HG02870 (cell line): Measurements from ENCODE around the gene C2orf92.
"Not testable (repeated sequence)": the region's sequence is repeated elsewhere in the genome, so short reads cannot be mapped to it uniquely, and the experiment has no call there.

Experiments used
- ATAC-seq: cut with Tn5 transposase; IDR thresholded peaks from one replicate; pipeline ENCODE4 v1.9.1; 2021; ENCODE audit warnings: mild to moderate bottlenecking, moderate library complexity; ENCODE audit not compliant: unreplicated experiment

Gene C2orf92

DNA sequence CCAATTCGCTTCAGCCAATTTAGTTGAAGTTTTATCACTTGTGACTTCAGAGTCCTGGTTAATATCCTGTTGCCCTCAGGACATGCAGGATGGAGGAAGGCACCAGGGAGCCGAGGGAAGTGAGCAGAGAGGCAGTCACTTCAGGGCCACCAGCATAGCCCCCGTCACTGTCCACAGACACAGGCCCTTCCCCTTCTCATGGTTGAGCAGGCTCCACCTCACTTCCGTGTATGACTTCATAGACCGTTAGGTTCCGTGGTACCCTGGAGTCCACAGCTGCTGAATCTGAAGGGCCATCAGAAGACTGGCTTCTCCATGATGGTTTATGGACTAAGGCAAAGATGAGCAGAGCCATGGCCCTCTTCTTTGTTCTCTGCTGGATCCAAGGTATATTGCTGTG lies at the start of gene C2orf92:
C2orf92 (plus strand) TSS at position 266 of the 400 bp plus-strand sequence; CDS start at position 342, 76 bp downstream.
- ATAC-seq, result no peak

GRCh38 chr2:97620492-97620891 lies 49.0 kb upstream of the C2orf92 start:
- not testable (repeated sequence) for ATAC-seq

DNA sequence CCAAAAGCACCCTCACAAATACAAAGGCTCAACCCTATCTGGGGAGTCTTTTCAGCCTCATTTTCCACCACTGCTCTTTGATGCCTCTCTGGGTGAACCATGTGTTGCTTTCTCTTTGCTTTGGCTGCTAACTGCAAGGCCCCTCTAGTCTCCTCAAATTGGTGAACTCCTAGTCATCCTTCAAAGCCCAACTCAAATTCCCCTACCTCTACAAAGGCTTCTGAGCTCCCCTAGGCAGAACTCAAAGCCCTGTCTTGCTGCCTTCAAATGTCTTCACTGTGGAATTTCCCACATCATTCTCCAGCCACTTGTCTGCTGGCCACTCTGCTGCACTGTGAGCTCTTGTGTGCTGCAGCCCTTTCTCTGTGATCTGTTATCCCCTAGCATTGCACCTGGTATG lies 46.5 kb upstream of the C2orf92 start:
- ATAC-seq, result not testable (repeated sequence)

GRCh38 chr2:97625354-97626048 lies 44.0 kb upstream of the C2orf92 start:
- ATAC-seq, result not testable (repeated sequence)

- not testable (repeated sequence) for ATAC-seq
Observed at GRCh38 chr2:97626049-97626430, 43.5 kb upstream of the C2orf92 start.

DNA sequence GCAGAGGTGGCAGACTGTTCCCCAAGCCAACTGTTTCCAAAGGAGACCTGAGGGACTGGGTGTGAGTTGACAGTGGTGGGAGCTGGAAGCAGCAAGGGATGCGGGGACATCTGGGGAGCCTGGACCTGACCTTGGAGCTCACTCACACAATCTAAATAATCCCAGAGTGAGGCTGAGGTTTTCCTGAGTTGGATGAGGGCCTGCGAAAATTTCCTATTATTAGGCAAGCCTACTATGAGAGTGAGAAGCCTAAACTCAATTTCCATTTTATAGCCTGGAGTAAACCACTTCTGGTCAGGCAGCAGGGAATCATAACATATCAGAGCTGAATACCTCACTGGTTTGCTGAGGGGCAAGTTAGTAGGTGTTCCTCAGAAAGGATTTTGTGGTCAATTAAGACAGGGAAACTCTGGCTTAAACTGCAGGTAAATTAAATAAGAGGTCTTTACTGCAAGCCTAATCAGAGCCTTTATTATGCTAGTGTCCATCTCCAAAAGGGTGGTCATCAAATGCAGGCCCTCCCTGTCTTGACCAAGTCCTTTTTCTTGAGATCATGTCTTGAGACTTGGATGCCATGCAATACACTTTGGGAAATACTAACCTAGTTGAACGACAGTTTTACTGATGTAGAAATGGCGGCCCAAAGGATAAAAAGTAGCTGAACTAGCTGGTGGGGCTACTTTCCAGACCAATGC lies 25.3 kb upstream of the C2orf92 start:
- no peak for ATAC-seq

DNA sequence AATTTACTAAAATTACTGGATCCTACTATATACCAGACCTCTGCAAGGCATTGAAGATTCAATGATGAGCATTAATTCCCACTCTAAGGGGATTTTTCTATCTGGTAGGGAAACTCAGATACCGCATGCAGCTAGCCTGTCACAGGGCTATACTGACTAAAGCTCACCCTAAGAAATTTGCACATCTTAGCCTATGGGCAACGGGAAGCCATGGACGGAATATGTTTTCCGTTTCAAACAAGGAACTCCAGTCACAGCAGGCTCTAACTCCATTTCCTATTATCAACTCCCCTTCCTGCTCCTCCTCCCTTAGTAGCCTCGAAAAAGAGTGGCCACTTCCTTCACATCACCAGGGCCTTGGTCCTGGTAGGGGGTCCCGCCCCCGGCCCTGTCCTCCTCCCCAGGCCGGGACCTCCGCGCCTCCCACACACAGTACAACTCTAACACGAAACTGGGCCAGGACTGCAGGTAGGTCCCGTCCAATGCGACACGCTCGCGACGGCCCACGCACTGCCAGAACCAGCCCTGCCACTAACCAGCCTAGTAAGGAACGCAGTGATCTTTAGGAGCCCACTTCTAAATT lies 24.3 kb upstream of the C2orf92 start:
- peak; percentile 29 for ATAC-seq

DNA sequence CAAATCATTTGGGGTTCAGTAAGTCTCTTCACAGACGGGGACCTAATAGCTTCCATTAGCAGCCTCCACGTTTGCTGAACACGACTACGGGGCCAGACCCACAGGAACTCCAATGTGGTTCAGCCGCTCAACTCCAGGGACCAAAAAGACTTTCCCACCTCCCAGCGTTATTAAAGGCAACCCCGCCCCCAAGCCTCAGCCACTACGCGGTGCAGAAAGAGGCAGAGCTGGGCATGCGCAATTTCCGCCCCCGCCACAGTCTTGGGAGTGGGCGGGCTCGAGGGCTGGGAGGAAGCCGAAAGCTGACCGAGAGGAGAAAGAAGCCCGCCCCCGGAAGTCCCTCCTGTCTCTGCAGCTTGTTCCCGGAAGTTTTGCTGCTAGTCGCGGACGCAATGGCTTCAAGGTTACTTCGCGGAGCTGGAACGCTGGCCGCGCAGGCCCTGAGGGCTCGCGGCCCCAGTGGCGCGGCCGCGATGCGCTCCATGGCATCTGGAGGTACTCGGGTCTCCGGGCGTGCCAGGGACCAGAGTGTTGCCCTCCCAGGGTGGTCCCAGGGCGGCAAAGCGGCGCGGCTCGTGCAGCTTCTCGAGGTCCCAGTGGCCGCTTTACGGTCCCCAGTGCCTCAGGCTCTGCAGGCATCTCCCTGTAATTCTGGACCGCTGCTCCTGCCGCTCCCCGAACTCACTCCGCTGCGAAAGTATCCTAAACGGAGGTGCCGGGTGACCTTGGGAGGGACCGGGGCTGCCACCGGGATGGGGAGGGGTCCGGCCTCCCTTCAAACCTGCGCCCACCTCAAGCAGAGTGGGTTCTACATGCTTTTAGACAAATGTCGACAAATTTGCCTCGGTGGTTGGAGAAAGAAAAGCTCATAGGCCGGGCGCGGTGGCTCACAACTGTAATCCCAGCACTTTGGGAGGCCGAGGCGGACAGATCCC lies 23.6 kb upstream of the C2orf92 start, which contains the start of gene COX5B:
COX5B (plus strand) TSS at position 368 of the 935 bp plus-strand sequence; CDS start at position 393, 25 bp downstream.
- peak; percentile 91 for ATAC-seq

- no peak for ATAC-seq
Observed at GRCh38 chr2:97646977-97647376, 22.5 kb upstream of the C2orf92 start.

DNA sequence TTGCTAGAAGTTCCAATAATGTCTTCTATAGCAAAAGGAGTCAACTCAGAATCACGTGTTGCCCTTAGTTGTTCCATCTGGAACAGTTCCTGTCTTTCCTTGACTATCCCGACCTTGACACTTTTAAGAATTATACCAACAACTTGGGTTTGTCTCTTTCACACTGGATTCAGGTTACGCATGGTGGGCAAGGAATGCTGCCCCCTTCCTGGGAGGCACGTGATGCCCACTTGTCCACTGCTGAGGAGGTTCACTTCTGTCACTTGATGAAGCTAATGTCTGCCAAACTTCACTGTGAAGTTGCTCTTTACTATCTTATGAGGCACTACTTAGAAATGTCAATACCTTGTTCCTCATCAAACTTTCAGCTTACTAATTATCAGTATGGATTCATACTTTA lies 18.4 kb upstream of the C2orf92 start:
- no peak for ATAC-seq

- ATAC-seq, result no peak
Observed at GRCh38 chr2:97653473-97653872, 16.0 kb upstream of the C2orf92 start.

GRCh38 chr2:97653874-97654273 lies 15.6 kb upstream of the C2orf92 start:
- no peak for ATAC-seq

- no peak for ATAC-seq
Observed at GRCh38 chr2:97654309-97654708, 15.2 kb upstream of the C2orf92 start.

DNA sequence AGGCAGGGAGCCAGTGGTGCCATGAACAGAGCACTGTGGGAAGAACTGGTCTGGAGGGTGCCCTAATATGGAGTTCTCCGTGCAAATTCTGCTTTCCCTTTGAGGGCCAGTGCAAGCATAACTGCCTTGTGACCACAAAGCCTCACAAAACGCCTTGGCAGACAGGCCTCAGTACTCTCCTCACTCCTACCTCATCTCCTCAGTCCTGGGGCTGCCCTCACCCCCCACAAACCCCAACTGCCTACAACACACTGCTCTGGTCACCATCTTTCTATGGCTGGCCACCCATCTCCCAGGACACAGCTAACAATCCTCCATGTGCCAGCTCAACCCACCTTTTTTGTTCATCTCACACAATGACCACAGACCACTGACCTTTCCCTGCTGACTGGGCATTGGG lies 14.7 kb upstream of the C2orf92 start:
- no peak for ATAC-seq

GRCh38 chr2:97656129-97656755 lies 13.3 kb upstream of the C2orf92 start:
- ATAC-seq, result no peak

GRCh38 chr2:97656905-97657587 lies 12.5 kb upstream of the C2orf92 start:
- ATAC-seq, result no peak

DNA sequence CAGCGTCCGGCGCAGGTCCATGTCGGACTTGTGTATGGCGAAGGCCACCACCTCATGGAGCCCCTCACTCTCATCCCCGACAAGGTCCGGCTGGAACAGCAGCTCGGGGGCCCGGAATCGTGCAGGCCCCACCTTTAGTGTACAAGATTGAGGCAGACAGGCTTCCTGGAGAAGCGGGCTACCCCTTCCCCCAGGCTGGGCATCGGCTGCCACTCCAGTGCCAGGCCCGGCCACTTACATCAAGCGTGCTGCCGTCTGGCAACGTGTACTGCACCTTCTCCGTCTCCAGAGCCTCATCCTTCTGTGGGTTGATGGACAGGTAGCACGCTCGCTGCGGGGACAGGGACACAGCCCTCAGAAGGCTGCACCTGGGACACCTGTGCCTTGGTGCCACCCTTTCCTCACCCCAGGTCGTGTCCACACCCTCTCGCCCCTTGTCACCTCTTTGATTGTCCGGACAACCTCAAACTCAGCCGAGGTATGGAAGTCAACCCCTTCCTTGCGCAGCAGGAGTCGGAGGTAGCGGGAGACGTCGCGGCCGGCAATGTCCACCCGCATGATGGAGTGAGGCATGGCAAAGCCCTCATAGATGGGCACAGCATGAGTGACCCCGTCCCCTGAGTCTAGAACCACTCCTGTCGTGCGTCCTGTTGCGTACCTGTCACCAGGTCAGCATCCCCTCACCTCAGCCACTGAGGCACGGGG lies 11.4 kb upstream of the C2orf92 start:
- no peak for ATAC-seq

DNA sequence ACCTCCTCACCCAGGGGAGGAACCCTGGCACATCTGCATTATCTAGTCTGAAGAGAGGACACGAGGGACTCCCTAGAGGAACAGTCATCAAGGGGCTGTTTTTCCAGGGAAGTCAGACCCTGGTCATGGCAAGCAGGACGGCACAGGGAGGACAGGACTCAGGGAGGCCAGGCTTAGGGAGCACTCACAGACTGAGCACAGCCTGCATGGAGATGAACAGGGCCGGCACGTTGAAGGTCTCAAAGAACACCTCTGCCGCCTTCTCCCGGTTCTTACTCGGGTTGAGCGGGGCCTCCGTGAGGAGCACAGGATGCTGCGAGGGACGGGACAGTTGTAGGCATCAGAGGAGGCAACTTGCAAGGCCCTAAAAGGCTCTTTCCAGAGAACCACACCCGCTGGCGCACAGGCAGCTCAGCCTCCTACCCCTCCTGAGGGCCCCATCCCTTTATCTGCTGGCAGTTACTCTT lies 10.8 kb upstream of the C2orf92 start:
- ATAC-seq, result no peak
